HUES64 (cell line): ENCODE results near the gene ZBTB5.

ENCODE experiments used
- H3K27ac ChIP-seq: 2 replicates; pipeline ENCODE4 v1.7.0; 2013; ENCODE audit warnings: low read depth, low read length, inconsistent platforms
- H3K27me3 ChIP-seq: 2 replicates; pipeline ENCODE4 v1.6.1; 2013; ENCODE audit warnings: mild to moderate bottlenecking, low read length; ENCODE audit not compliant: insufficient read depth
- H3K36me3 ChIP-seq: 2 replicates; pipeline ENCODE4 v1.6.1; 2013; ENCODE audit warnings: mild to moderate bottlenecking, low read length; ENCODE audit not compliant: insufficient read depth
- H3K4me1 ChIP-seq: 2 replicates; pipeline ENCODE4 v1.6.1; 2013; ENCODE audit warnings: mild to moderate bottlenecking, low read length, moderate library complexity; ENCODE audit not compliant: insufficient read depth
- H3K4me3 ChIP-seq: 2 replicates; pipeline ENCODE4 v1.5.1; 2013; ENCODE audit warnings: mild to moderate bottlenecking, low read length, moderate library complexity
- H3K9ac ChIP-seq: 2 replicates; pipeline ENCODE4 v1.6.1; 2013; ENCODE audit warnings: mild to moderate bottlenecking, low read depth, low read length
- H3K9me3 ChIP-seq: 2 replicates; pipeline ENCODE4 v1.6.1; 2013; ENCODE audit warnings: low read depth, low read length; ENCODE audit not compliant: insufficient read depth
- WGBS: fragments of 150-250, 120-280 bp; methylation state at CpG from one replicate; pipeline ENCODE4 v1.1.7; 2013; ENCODE audit warnings: missing lambda C conversion rate; 5-methylcytosine and 5-hydroxymethylcytosine counted together

The ZBTB5 gene

GRCh38 chr9:37422289-37423104 is 42.8 kb downstream of the ZBTB5 start, which contains the start of gene GRHPR:
Gene GRHPR, plus strand, starts transcription at chr9:37422696. Its CDS starts 55 bp downstream, at chr9:37422751.
- H3K4me1 ChIP-seq = peaks cover 17% of the 10 kb centered on the region
- H3K27me3 ChIP-seq = no peaks in the 10 kb centered on the region
- 1% methylated on average over 56 of the region's 56 CpGs for WGBS
- peak within 1 kb of the TSS; percentile 70 for H3K27ac ChIP-seq
- H3K9ac ChIP-seq = peak within 1 kb of the TSS; percentile 88
- peaks cover 22% of the 10 kb centered on the region for H3K36me3 ChIP-seq
- peak within 1 kb of the TSS; percentile 95 for H3K4me3 ChIP-seq
- no peaks in the 10 kb centered on the region for H3K9me3 ChIP-seq

GRCh38 chr9:37421914-37422288 is 43.3 kb downstream of the ZBTB5 start:
- Histone ChIP-seq H3K4me1 (peaks cover 17% of the 10 kb centered on the region), H3K36me3 (peaks cover 16% of the 10 kb centered on the region), H3K27ac (peak overlapping the region; percentile 70; the same call in 1 of the 2 replicates), H3K9me3 (no peaks in the 10 kb centered on the region), H3K4me3 (peak overlapping the region; percentile 95), H3K27me3 (no peaks in the 10 kb centered on the region), H3K9ac (peak overlapping the region; percentile 88)
- WGBS = 65% methylated on average over 8 of the region's 8 CpGs

GRCh38 chr9:37420271-37421215 is 44.7 kb downstream of the ZBTB5 start:
- peaks cover 28% of the 10 kb centered on the region for H3K4me1 ChIP-seq

GRCh38 chr9:37419204-37419603 is 46.0 kb downstream of the ZBTB5 start:
- Histone ChIP-seq H3K4me3 (no peak overlapping the region), H3K27me3 (no peaks in the 10 kb centered on the region), H3K36me3 (no peaks in the 10 kb centered on the region), H3K9ac (no peak overlapping the region), H3K27ac (no peak overlapping the region), H3K4me1 (peaks cover 31% of the 10 kb centered on the region), H3K9me3 (no peaks in the 10 kb centered on the region)
- 97% methylated on average over 5 of the region's 5 CpGs for WGBS

More at GRCh38 chr9:37420271-37421215, 44.7 kb downstream of the ZBTB5 start:
- Histone ChIP-seq H3K9me3 (no peaks in the 10 kb centered on the region), H3K27me3 (no peaks in the 10 kb centered on the region), H3K36me3 (0 out of 2 replicates have a peak, but pooled peaks cover 4% of the 10 kb centered on the region), H3K9ac (no peak overlapping the region), H3K4me3 (no peak overlapping the region), H3K27ac (no peak overlapping the region)
- 95% methylated on average over 12 of the region's 12 CpGs for WGBS

- WGBS = 88% methylated on average over 9 of the region's 9 CpGs
- H3K9me3 ChIP-seq = no peaks in the 10 kb centered on the region
- H3K27ac ChIP-seq = no peak overlapping the region
- no peaks in the 10 kb centered on the region for H3K27me3 ChIP-seq
- H3K4me3 ChIP-seq = no peak overlapping the region
- H3K9ac ChIP-seq = no peak overlapping the region
- peaks cover 24% of the 10 kb centered on the region for H3K4me1 ChIP-seq
- H3K36me3 ChIP-seq = no peaks in the 10 kb centered on the region
These were observed 47.2 kb downstream of the ZBTB5 start for GRCh38 chr9:37417857-37418618.

GRCh38 chr9:37417252-37417803 is 47.9 kb downstream of the ZBTB5 start:
- H3K36me3 ChIP-seq = no peaks in the 10 kb centered on the region
- WGBS = 91% methylated on average over 8 of the region's 9 CpGs

GRCh38 chr9:37415011-37415719 is 50.1 kb downstream of the ZBTB5 start:
- no peaks in the 10 kb centered on the region for H3K27me3 ChIP-seq
- 22% methylated on average over 22 of the region's 22 CpGs for WGBS
- H3K27ac ChIP-seq = peak overlapping the region; percentile 81
- no peaks in the 10 kb centered on the region for H3K9me3 ChIP-seq
- peaks cover 16% of the 10 kb centered on the region for H3K4me1 ChIP-seq
- peak overlapping the region; percentile 27; the same call in 1 of the 2 replicates for H3K9ac ChIP-seq
- H3K36me3 ChIP-seq = no peaks in the 10 kb centered on the region
- peak overlapping the region; percentile 20 for H3K4me3 ChIP-seq

More at GRCh38 chr9:37417252-37417803, 47.9 kb downstream of the ZBTB5 start:
- Histone ChIP-seq H3K9ac (no peak overlapping the region), H3K9me3 (no peaks in the 10 kb centered on the region), H3K4me1 (peaks cover 24% of the 10 kb centered on the region), H3K27ac (no peak overlapping the region), H3K27me3 (no peaks in the 10 kb centered on the region), H3K4me3 (no peak overlapping the region)

GRCh38 chr9:37414503-37414943 is 50.7 kb downstream of the ZBTB5 start:
- Histone ChIP-seq H3K9me3 (no peaks in the 10 kb centered on the region), H3K27ac (peak overlapping the region; percentile 67; the same call in 1 of the 2 replicates), H3K36me3 (no peaks in the 10 kb centered on the region), H3K4me1 (peaks cover 16% of the 10 kb centered on the region), H3K9ac (peak overlapping the region; percentile 27; the same call in 1 of the 2 replicates), H3K4me3 (no peak overlapping the region), H3K27me3 (no peaks in the 10 kb centered on the region)
- WGBS = 88% methylated on average over 10 of the region's 10 CpGs

- Histone ChIP-seq H3K4me3 (no peak overlapping the region), H3K27me3 (no peaks in the 10 kb centered on the region), H3K9me3 (no peaks in the 10 kb centered on the region), H3K36me3 (no peaks in the 10 kb centered on the region), H3K27ac (no peak overlapping the region), H3K4me1 (peaks cover 16% of the 10 kb centered on the region), H3K9ac (no peak overlapping the region)
- WGBS = 92% methylated on average over 4 of the region's 4 CpGs
These were observed 51.9 kb downstream of the ZBTB5 start for GRCh38 chr9:37413311-37413710.
